ENCODE results near the gene DGCR6L.
"Not testable (repeated sequence)": the region's sequence is repeated elsewhere in the genome, so short reads cannot be mapped to it uniquely, and the experiment has no call there.

DNA sequence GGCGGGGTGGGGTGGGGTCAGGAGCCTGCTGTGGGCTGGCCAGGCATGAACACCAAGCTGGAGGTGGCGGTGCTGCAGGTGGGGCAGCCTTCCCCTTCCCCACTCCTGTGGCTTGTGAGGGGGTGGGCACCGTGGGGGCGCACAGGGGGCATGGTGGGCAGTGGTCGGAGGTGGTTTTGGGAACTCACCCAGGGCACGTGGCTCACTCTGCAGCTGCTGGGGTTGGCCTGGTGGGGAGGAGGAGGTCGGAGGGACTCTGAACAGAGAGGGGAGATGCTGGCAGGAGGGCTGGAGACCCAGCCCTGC lies 16.7 kb downstream of the DGCR6L start:
- TF ChIP-seq POLR2AphosphoS5 (IDR thresholded peaks at IDR 0.05; ENCODE audit: low read depth, low read length); POLR2A (IDR thresholded peaks at IDR 0.05; ENCODE audit: low read depth, low read length); TAF1 (IDR thresholded peaks at IDR 0.05; ENCODE audit: borderline replicate concordance, low read depth, low read length): not testable (repeated sequence)
